HepG2 (cell line): ENCODE measurements around the gene RNF40. TPM values are rescaled to one million over a fixed set of nuclear protein-coding genes. Genes with fewer than 3 reads are reported as not detected.
A peak's percentile ranks its signal among the peaks of the same experiment; 100 is the strongest.

Experiments used
- EHMT2 ChIP-seq: fragments of 200-600 bp; sonication (generic); IDR thresholded peaks from 2 replicates; pipeline ENCODE4 v1.7.0; 2017; ENCODE audit warnings: antibody characterized with exemption, low read depth, low read length, borderline replicate concordance
- ERF ChIP-seq: IDR thresholded peaks from 2 replicates; pipeline ENCODE4 v1.6.1; 2018; ENCODE audit warnings: missing biosample characterization, missing genetic modification reagents
- ETV5 ChIP-seq: IDR thresholded peaks from 2 replicates; pipeline ENCODE4 v1.6.1; 2018; ENCODE audit warnings: missing biosample characterization, missing genetic modification reagents, inconsistent platforms, borderline replicate concordance
- GPN1 ChIP-seq: sonication (generic); formaldehyde crosslinking; IDR thresholded peaks from 2 replicates; pipeline ENCODE4 v1.5.1; 2020; ENCODE audit warnings: missing genetic modification reagents, borderline replicate concordance
- HOXD1 ChIP-seq: sonication (generic); formaldehyde crosslinking; IDR thresholded peaks from 2 replicates; pipeline ENCODE4 v1.5.0; 2020; ENCODE audit warnings: missing genetic modification reagents
- KDM5A ChIP-seq: fragments of 200-600 bp; sonication (generic); IDR thresholded peaks from 2 replicates; pipeline ENCODE4 v1.7.0; 2018; ENCODE audit warnings: antibody characterized with exemption, mild to moderate bottlenecking, low read length, borderline replicate concordance
- PAF1 ChIP-seq: IDR thresholded peaks from 2 replicates; pipeline ENCODE4 v1.6.1; 2016; ENCODE audit warnings: missing genetic modification reagents, missing compliant biosample characterization
- POLR2AphosphoS2 ChIP-seq: IDR thresholded peaks from 2 replicates; pipeline ENCODE4 v1.6.1; 2011; ENCODE audit warnings: low read depth, low read length, improper control_type of control experiment
- RCOR2 ChIP-seq: IDR thresholded peaks from 2 replicates; pipeline ENCODE4 v1.6.1; 2016; ENCODE audit warnings: missing biosample characterization, missing genetic modification reagents
- RXRA ChIP-seq: sonication (generic); formaldehyde crosslinking; IDR thresholded peaks from 2 replicates; pipeline ENCODE4 v1.5.1; 2020; ENCODE audit warnings: missing genetic modification reagents
- SETDB1 ChIP-seq: sonication (generic); formaldehyde crosslinking; IDR thresholded peaks from 2 replicates; pipeline ENCODE4 v1.5.1; 2020; ENCODE audit warnings: missing genetic modification reagents, mild to moderate bottlenecking, borderline replicate concordance
- SMAD1 ChIP-seq: sonication (generic); formaldehyde crosslinking; IDR thresholded peaks from 2 replicates; pipeline ENCODE4 v1.4.0; 2020; ENCODE audit warnings: missing genetic modification reagents, low read depth, mild to moderate bottlenecking, borderline replicate concordance
- TRAFD1 ChIP-seq: sonication (generic); formaldehyde crosslinking; IDR thresholded peaks from 2 replicates; pipeline ENCODE4 v1.5.1; 2020; ENCODE audit warnings: missing genetic modification reagents, mild to moderate bottlenecking, borderline replicate concordance
- ZBTB26 ChIP-seq: IDR thresholded peaks from 2 replicates; pipeline ENCODE4 v1.6.1; 2016; ENCODE audit warnings: missing compliant biosample characterization, missing genetic modification reagents, borderline replicate concordance
- ZNF143 ChIP-seq: sonication (generic); formaldehyde crosslinking; IDR thresholded peaks from 2 replicates; pipeline ENCODE4 v1.4.0; 2020; ENCODE audit warnings: missing genetic modification reagents
- ZNF232 ChIP-seq: sonication (generic); formaldehyde crosslinking; IDR thresholded peaks from 2 replicates; pipeline ENCODE4 v1.4.0; 2020; ENCODE audit warnings: missing genetic modification reagents, borderline replicate concordance
- ZNF263 ChIP-seq: sonication (generic); formaldehyde crosslinking; IDR thresholded peaks from 2 replicates; pipeline ENCODE4 v1.4.0; 2020; ENCODE audit warnings: missing genetic modification reagents
- ZNF513 ChIP-seq: sonication (generic); formaldehyde crosslinking; conservative IDR thresholded peaks from 2 replicates; pipeline ENCODE4 v1.5.0; 2020; ENCODE audit warnings: missing genetic modification reagents
- ZNF567 ChIP-seq: sonication (generic); formaldehyde crosslinking; IDR thresholded peaks from 2 replicates; pipeline ENCODE4 v1.8.1; 2023; ENCODE audit warnings: mild to moderate bottlenecking, missing genetic modification reagents, borderline replicate concordance
- ZNF574 ChIP-seq: sonication (generic); formaldehyde crosslinking; IDR thresholded peaks from 2 replicates; pipeline ENCODE4 v1.4.0; 2020; ENCODE audit warnings: missing genetic modification reagents
- ZNF607 ChIP-seq: sonication (generic); formaldehyde crosslinking; IDR thresholded peaks from 2 replicates; pipeline ENCODE4 v1.5.1; 2020; ENCODE audit warnings: missing genetic modification reagents, mild to moderate bottlenecking, borderline replicate concordance
- ZNF883 ChIP-seq: sonication (generic); formaldehyde crosslinking; IDR thresholded peaks from 2 replicates; pipeline ENCODE4 v1.5.1; 2020; ENCODE audit warnings: mild to moderate bottlenecking, missing genetic modification reagents; ENCODE audit errors: not compliant biosample characterization
- ZSCAN30 ChIP-seq: sonication (generic); formaldehyde crosslinking; IDR thresholded peaks from 2 replicates; pipeline ENCODE4 v1.5.0; 2020; ENCODE audit warnings: mild to moderate bottlenecking, missing genetic modification reagents
- polyA plus RNA-seq, 8 experiments: library from polyadenylated mRNA; depleted of rRNA in 3 of 8; stranded (reverse) in 7 of 8; unstranded in 1 of 8; fragments of >200 nt; fragmentation: Illumina TruSeq in 4 of 8; extraction: Trizol in 4 of 8; gene quantifications; 2 replicates each; pipeline versions ENCODE4 v1.2.1 to v1.2.3, GENCODE V29; 2011 to 2016; ENCODE audit warnings: low read depth in 4 of 8, missing spikeins in 1 of 8, mixed read lengths in 1 of 8; ENCODE audit not compliant: insufficient read depth in 1 of 8
- total RNA-seq, 5 experiments: library from RNA; depleted of rRNA; stranded (reverse); fragments of >200 nt; fragmentation: Illumina TruSeq; extraction: Trizol; gene quantifications; 2 replicates each; pipeline ENCODE4 v1.2.3, GENCODE V29; 2016; ENCODE audit warnings: low read depth in 1 of 5

The RNF40 gene
- total and polyA plus RNA-seq, 2 of the 13 experiments (the other 11 are each of a cell fraction or from before 2014, with no cell fraction given): 84.0 to 85.6 TPM

- no peak for TF ChIP-seq ZNF513 (CRISPR knock-in tag)
- no peak for TF ChIP-seq ZNF567 (CRISPR knock-in tag)
- 0 out of 2 replicates have a peak, but pooled peaks have one; percentile 38 for TF ChIP-seq ZNF607 (CRISPR knock-in tag)
- TF ChIP-seq ZNF574 (CRISPR knock-in tag): peak; percentile 41; the same call in 1 of the 2 replicates
- TF ChIP-seq ZBTB26 (CRISPR knock-in tag): no peak
- no peak for TF ChIP-seq RXRA (CRISPR knock-in tag)
- no peak for TF ChIP-seq KDM5A
- TF ChIP-seq HOXD1 (CRISPR knock-in tag): no peak
- TF ChIP-seq ZNF143 (CRISPR knock-in tag): 0 out of 2 replicates have a peak, but pooled peaks have one; percentile 43
- TF ChIP-seq RCOR2 (CRISPR knock-in tag): no peak
- TF ChIP-seq ERF (CRISPR knock-in tag): no peak
- peak; percentile 35; the same call in 1 of the 2 replicates for TF ChIP-seq ZNF263
- TF ChIP-seq ZNF232: peak; percentile 44; the same call in 1 of the 2 replicates
- TF ChIP-seq ZSCAN30 (CRISPR knock-in tag): no peak
- peak; percentile 24 for TF ChIP-seq ZNF883 (CRISPR knock-in tag)
- TF ChIP-seq SMAD1: no peak
- peak; percentile 91; the same call in 1 of the 2 replicates for TF ChIP-seq PAF1 (CRISPR knock-in tag)
- TF ChIP-seq SETDB1: no peak
- no peak for TF ChIP-seq TRAFD1 (CRISPR knock-in tag)
- TF ChIP-seq POLR2AphosphoS2: no peak
- TF ChIP-seq GPN1 (CRISPR knock-in tag): no peak
- TF ChIP-seq EHMT2: no peak
- TF ChIP-seq ETV5 (CRISPR knock-in tag): no peak
Measured at GRCh38 chr16:30777591-30778297, 15.6 kb downstream of the RNF40 start (continued).
